ENCODE data around the gene AQP12B. TPM values are rescaled to one million over a fixed set of nuclear protein-coding genes. Genes with fewer than 3 reads are reported as not detected.

Gene AQP12B
- total and polyA plus RNA-seq, 9 of the 15 experiments (the other 6 are each of a cell fraction or from before 2014, with no cell fraction given), result not detected

DNA sequence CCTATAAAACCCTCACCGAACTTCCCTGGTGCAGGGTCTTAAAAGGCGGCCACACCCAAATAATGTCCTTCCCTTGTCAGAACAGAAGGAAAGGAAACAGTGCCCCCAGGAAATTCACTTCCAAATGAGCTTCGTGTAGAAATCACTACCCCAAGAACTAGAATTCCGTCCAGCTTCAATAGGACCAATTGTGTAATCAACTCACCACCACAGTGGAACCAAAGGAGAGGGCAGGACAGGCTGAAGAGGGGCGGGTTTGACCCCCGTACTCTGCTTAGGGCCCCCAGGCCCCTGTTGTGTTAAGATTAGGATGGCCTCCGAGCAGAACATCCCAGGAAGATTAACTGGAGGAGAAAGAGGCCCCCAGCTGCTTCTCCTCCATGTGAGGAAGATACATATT lies 33.4 kb downstream of the AQP12B start (continued):
- TF ChIP-seq BRF1 (IDR thresholded peaks at IDR 0.05; ENCODE audit: borderline replicate concordance, extremely low read depth, insufficient read length), result no peak
- TF ChIP-seq CREM (IDR thresholded peaks at IDR 0.05; ENCODE audit: low read depth), result no peak
- no peak for TF ChIP-seq HCFC1 (IDR thresholded peaks at IDR 0.05; ENCODE audit: low read depth, low read length)

GRCh38 chr2:240648650-240649275 lies 33.9 kb downstream of the AQP12B start:
- Histone ChIP-seq H3K4me1 (replicated peaks in 1 of 2; ENCODE audit: control insufficient read depth in 2 of 2, insufficient read depth in 2 of 2, low read length in 2 of 2) (peaks cover 0 to 7% of the 10 kb centered on the region in 2 experiments; a peak in 1 of 5 replicates), H2AFZ (ENCODE audit: low read depth, low read length) (no peak overlapping the region), H4K20me1 (replicated peaks; ENCODE audit: control insufficient read depth, insufficient read depth, low read length) (no peaks in the 10 kb centered on the region), H3K27ac (ENCODE audit: extremely low read depth, low read depth, low read length) (no peak overlapping the region), H3K4me2 (ENCODE audit: insufficient read depth, low read length) (no peak overlapping the region), H3K27me3 (ENCODE audit: control insufficient read depth in 2 of 2, insufficient read depth in 2 of 2, low read length in 2 of 2) (peaks cover 12 to 60% of the 10 kb centered on the region in 2 experiments; a peak in 4 of 5 replicates), H3K4me3 (no peak overlapping the region), H3K36me3 (ENCODE audit: control insufficient read depth, insufficient read depth, low read length) (no peaks in the 10 kb centered on the region), H3K9me3 (replicated peaks; ENCODE audit: control insufficient read depth, insufficient read depth, low read depth, low read length) (no peaks in the 10 kb centered on the region), H3K9ac (ENCODE audit: insufficient read depth in 1 of 2, low read depth in 2 of 2, low read length in 2 of 2) (no peak overlapping the region), H3K79me2 (ENCODE audit: control insufficient read depth, insufficient read depth, low read length) (no peaks in the 10 kb centered on the region), H3K9me1 (ENCODE audit: control insufficient read depth, insufficient read depth, low read length) (no peaks in the 10 kb centered on the region)
- CTCF ChIA-PET (ENCODE audit: low intra/inter-chr PET ratio), result no interaction called here
- 5% methylated on average over 12 of the region's 19 CpGs for WGBS (ENCODE audit: insufficient coverage, low coverage, missing lambda C conversion rate)
- no TSS peak for BruUV-seq (replicated peaks)
- intact Hi-C loops (cut with micrococcal nuclease), result no loop called here
- in situ Hi-C loops (cut with MboI), result no loop called here
- DNase-seq (ENCODE audit: extremely low read depth in 1 of 4, low spot score in 3 of 4) (no peak), ATAC-seq (no peak), FAIRE-seq (no peak)
- POLR2A ChIA-PET, result no interaction called here
- no peak for TF ChIP-seq JUN (IDR thresholded peaks at IDR 0.05; ENCODE audit: borderline replicate concordance, low read depth, low read length)
- no peak for TF ChIP-seq JUN (CRISPR knock-in tag; IDR thresholded peaks at IDR 0.05; ENCODE audit: borderline replicate concordance)
- no peak for TF ChIP-seq RB1 (IDR thresholded peaks at IDR 0.05; ENCODE audit: low read depth)
- no peak for TF ChIP-seq NELFE (IDR thresholded peaks at IDR 0.05; ENCODE audit: insufficient read depth, insufficient read length)
- no peak for TF ChIP-seq MEF2A (IDR thresholded peaks at IDR 0.05; ENCODE audit: control insufficient read depth, low read depth, low read length)
- TF ChIP-seq RBFOX2 (IDR thresholded peaks at IDR 0.05; ENCODE audit: low read depth, low read length), result no peak
- no peak for TF ChIP-seq TAL1 (IDR thresholded peaks at IDR 0.05)
- TF ChIP-seq COPS2 (conservative IDR thresholded peaks at IDR 0.05), result no peak
- TF ChIP-seq ZNF644 (tag; IDR thresholded peaks at IDR 0.05; ENCODE audit: low read depth), result no peak
- TF ChIP-seq JUND (IDR thresholded peaks at IDR 0.05; ENCODE audit: borderline replicate concordance, low read depth, low read length), result no peak
- TF ChIP-seq JUND (tag; IDR thresholded peaks at IDR 0.05; ENCODE audit: borderline replicate concordance, low read depth, low read length), result no peak
- TF ChIP-seq RHOXF2B (CRISPR knock-in tag; conservative IDR thresholded peaks at IDR 0.05), result no peak
- TF ChIP-seq ZKSCAN8 (CRISPR knock-in tag; IDR thresholded peaks at IDR 0.05), result no peak
